ENCODE data around the gene CORO2B.

Gene CORO2B

GRCh38 chr15:68606375-68606774 lies 27.6 kb downstream of the CORO2B start:
- no peaks in the 10 kb centered on the region for H3K36me3 ChIP-seq (ENCODE audit: insufficient read depth, low read length)
- H3K27ac ChIP-seq (ENCODE audit: low read depth, low read length) = no peak overlapping the region
- H3K9ac ChIP-seq (ENCODE audit: low read length) = no peak overlapping the region
- no peaks in the 10 kb centered on the region for H3K27me3 ChIP-seq (ENCODE audit: control insufficient read depth in 1 of 2, insufficient read depth in 2 of 2, low read length in 2 of 2)
- no peaks in the 10 kb centered on the region for H3K9me3 ChIP-seq (ENCODE audit: low read length)
- peaks cover 30% of the 10 kb centered on the region for H3K4me1 ChIP-seq (ENCODE audit: insufficient read depth, low read length)
- H3K4me3 ChIP-seq (ENCODE audit: low read depth in 1 of 2, low read length in 2 of 2) = no peak overlapping the region

GRCh38 chr15:68608206-68608843 lies 29.5 kb downstream of the CORO2B start:
- Histone ChIP-seq H3K9ac (ENCODE audit: low read length) (no peak overlapping the region), H3K36me3 (ENCODE audit: insufficient read depth, low read length) (no peaks in the 10 kb centered on the region), H3K4me3 (ENCODE audit: low read depth in 1 of 2, low read length in 2 of 2) (no peak overlapping the region), H3K27me3 (ENCODE audit: control insufficient read depth in 1 of 2, insufficient read depth in 2 of 2, low read length in 2 of 2) (no peaks in the 10 kb centered on the region), H3K9me3 (ENCODE audit: low read length) (no peaks in the 10 kb centered on the region), H3K27ac (ENCODE audit: low read depth, low read length) (no peak overlapping the region), H3K4me1 (ENCODE audit: insufficient read depth, low read length) (peaks cover 30% of the 10 kb centered on the region)

GRCh38 chr15:68608844-68609232 lies 30.0 kb downstream of the CORO2B start:
- Histone ChIP-seq H3K36me3 (ENCODE audit: insufficient read depth, low read length) (no peaks in the 10 kb centered on the region), H3K4me3 (ENCODE audit: low read depth in 1 of 2, low read length in 2 of 2) (no peak overlapping the region), H3K9me3 (ENCODE audit: low read length) (no peaks in the 10 kb centered on the region), H3K4me1 (ENCODE audit: insufficient read depth, low read length) (peaks cover 30% of the 10 kb centered on the region), H3K27me3 (ENCODE audit: control insufficient read depth in 1 of 2, insufficient read depth in 2 of 2, low read length in 2 of 2) (no peaks in the 10 kb centered on the region), H3K9ac (ENCODE audit: low read length) (no peak overlapping the region), H3K27ac (ENCODE audit: low read depth, low read length) (no peak overlapping the region)

DNA sequence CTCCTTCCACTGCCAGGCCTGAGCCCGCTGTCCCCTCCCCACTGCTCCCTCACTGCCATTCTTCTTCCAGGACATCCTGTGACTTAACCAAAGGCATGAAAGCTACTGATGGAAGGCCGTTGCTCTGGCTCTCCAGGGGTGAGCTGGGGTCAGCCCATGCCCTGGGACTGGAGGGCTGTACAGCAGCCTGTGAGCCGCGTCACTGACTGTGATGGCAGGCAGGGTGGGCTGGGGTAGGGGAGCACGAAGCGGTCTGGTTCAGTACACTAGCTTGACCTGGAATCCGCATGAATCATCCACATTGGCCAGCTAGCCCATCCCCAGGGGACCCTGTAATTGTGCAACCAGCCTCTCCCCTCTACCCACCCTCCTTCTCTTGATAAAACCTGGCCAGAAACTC lies 30.8 kb downstream of the CORO2B start:
- no peak overlapping the region for H3K4me3 ChIP-seq (ENCODE audit: low read depth in 1 of 2, low read length in 2 of 2)
- H3K9me3 ChIP-seq (ENCODE audit: low read length) = no peaks in the 10 kb centered on the region
- no peaks in the 10 kb centered on the region for H3K27me3 ChIP-seq (ENCODE audit: control insufficient read depth in 1 of 2, insufficient read depth in 2 of 2, low read length in 2 of 2)
- no peaks in the 10 kb centered on the region for H3K36me3 ChIP-seq (ENCODE audit: insufficient read depth, low read length)
- H3K27ac ChIP-seq (ENCODE audit: low read depth, low read length) = no peak overlapping the region
- H3K4me1 ChIP-seq (ENCODE audit: insufficient read depth, low read length) = peaks cover 30% of the 10 kb centered on the region
- H3K9ac ChIP-seq (ENCODE audit: low read length) = no peak overlapping the region

- no peaks in the 10 kb centered on the region for H3K27me3 ChIP-seq (ENCODE audit: control insufficient read depth in 1 of 2, insufficient read depth in 2 of 2, low read length in 2 of 2)
- H3K27ac ChIP-seq (ENCODE audit: low read depth, low read length) = no peak overlapping the region
- H3K9me3 ChIP-seq (ENCODE audit: low read length) = no peaks in the 10 kb centered on the region
- H3K4me3 ChIP-seq (ENCODE audit: low read depth in 1 of 2, low read length in 2 of 2) = no peak overlapping the region
- peaks cover 29% of the 10 kb centered on the region for H3K4me1 ChIP-seq (ENCODE audit: insufficient read depth, low read length)
- no peaks in the 10 kb centered on the region for H3K36me3 ChIP-seq (ENCODE audit: insufficient read depth, low read length)
- H3K9ac ChIP-seq (ENCODE audit: low read length) = no peak overlapping the region
Observed at GRCh38 chr15:68610825-68611224, 32.0 kb downstream of the CORO2B start.

DNA sequence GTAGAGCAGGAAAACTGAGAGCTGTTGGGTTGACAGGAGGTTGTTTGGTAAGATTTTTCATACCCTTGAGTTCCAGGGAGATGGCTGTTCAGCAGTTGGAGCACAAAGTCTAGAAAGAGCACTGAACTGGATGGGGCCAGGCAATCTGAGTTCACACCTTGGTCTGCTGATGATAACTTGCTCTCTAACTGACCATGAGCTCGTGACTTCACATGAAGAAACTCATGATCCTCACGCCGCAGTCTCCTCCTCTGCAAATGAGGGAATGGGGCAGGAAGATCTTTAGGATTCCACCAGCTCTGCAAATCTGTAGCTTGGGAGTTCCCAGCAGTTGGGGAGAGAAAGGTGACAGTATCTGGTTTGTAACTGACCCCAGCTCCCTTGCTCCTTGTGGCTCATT lies 33.7 kb downstream of the CORO2B start:
- H3K9ac ChIP-seq (ENCODE audit: low read length) = no peak overlapping the region
- H3K27ac ChIP-seq (ENCODE audit: low read depth, low read length) = no peak overlapping the region
- peaks cover 24% of the 10 kb centered on the region for H3K4me1 ChIP-seq (ENCODE audit: insufficient read depth, low read length)
- no peaks in the 10 kb centered on the region for H3K9me3 ChIP-seq (ENCODE audit: low read length)
- H3K4me3 ChIP-seq (ENCODE audit: low read depth in 1 of 2, low read length in 2 of 2) = no peak overlapping the region
- H3K36me3 ChIP-seq (ENCODE audit: insufficient read depth, low read length) = no peaks in the 10 kb centered on the region
- no peaks in the 10 kb centered on the region for H3K27me3 ChIP-seq (ENCODE audit: control insufficient read depth in 1 of 2, insufficient read depth in 2 of 2, low read length in 2 of 2)

DNA sequence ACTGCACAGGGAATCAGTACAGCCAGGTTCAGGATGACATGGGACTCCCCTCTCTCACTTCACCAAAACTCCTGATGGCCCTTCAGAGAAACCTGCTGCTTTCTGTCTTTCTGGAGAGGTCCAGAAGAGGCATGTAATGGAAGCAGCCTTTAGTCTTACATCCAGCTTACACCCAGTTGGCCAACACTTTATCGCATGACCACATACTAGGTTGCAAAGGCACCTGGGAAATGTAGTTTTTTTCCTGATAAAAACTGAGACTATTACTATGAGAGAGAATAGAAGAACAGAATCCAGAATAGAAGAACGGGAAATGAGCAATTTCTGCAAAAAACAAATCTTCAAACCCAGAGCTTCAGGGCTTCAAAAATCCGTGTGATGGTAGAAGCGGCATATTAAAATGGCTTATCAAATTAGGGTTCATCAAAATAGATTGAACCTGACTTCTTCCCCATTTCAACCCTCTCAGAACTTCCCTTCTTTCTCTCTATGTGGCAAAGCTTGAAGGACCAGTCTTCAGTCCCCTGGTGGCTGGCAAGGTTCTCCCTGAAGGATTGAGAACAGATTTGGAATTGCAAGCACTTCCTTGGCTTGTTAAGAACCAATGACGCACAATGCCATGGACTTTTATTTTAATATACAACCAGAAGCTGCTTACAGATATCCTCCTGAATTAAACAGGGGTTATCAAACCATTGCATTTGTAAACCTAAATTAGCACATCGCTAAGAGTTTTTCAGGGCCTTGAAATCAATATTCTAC lies 34.4 kb downstream of the CORO2B start:
- no peaks in the 10 kb centered on the region for H3K9me3 ChIP-seq (ENCODE audit: low read length)
- H3K4me3 ChIP-seq (ENCODE audit: low read depth in 1 of 2, low read length in 2 of 2) = no peak overlapping the region
- no peaks in the 10 kb centered on the region for H3K36me3 ChIP-seq (ENCODE audit: insufficient read depth, low read length)
- H3K9ac ChIP-seq (ENCODE audit: low read length) = no peak overlapping the region
- H3K27me3 ChIP-seq (ENCODE audit: control insufficient read depth in 1 of 2, insufficient read depth in 2 of 2, low read length in 2 of 2) = no peaks in the 10 kb centered on the region
- H3K27ac ChIP-seq (ENCODE audit: low read depth, low read length) = no peak overlapping the region
- H3K4me1 ChIP-seq (ENCODE audit: insufficient read depth, low read length) = peaks cover 17% of the 10 kb centered on the region

DNA sequence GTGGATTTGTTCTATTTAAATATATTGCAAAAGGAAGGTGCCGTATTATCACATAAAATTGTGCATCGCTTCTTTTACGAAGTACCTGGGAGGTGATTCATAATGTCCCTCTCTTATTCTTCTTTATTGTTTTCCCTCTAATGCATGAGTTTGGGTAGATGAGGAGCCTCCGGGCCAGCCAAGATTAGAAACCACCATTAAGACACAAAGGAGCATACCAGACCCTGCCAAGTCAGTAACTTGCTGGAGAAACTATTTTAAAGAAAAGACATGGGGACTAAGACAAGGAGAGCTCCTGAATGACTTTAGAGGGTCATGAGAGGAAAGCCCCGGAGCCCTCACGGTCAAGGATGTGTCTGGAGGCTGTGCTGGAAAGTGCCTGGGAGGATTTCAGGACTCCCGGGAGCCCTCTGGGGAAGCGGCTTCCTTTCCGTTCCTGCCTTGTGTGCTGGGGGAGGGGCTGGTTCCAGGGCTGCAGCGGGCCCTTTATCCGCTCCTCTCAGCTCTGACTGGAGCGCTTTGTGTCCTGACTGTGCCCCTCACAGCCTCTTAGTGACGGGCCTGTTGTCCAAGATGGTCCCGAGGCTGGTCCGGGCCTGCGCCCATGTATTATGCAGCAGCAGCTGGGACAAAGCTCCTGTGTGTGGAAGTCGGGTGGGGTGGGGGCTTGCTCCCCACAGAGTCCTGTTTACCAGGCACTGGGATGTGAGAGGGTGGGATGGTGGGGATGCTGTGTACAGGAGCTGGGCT lies 35.7 kb downstream of the CORO2B start:
- Histone ChIP-seq H3K4me1 (ENCODE audit: insufficient read depth, low read length) (peaks cover 5% of the 10 kb centered on the region), H3K27me3 (ENCODE audit: control insufficient read depth in 1 of 2, insufficient read depth in 2 of 2, low read length in 2 of 2) (no peaks in the 10 kb centered on the region), H3K36me3 (ENCODE audit: insufficient read depth, low read length) (no peaks in the 10 kb centered on the region), H3K27ac (ENCODE audit: low read depth, low read length) (no peak overlapping the region), H3K4me3 (ENCODE audit: low read depth in 1 of 2, low read length in 2 of 2) (no peak overlapping the region), H3K9me3 (ENCODE audit: low read length) (no peaks in the 10 kb centered on the region), H3K9ac (ENCODE audit: low read length) (no peak overlapping the region)

DNA sequence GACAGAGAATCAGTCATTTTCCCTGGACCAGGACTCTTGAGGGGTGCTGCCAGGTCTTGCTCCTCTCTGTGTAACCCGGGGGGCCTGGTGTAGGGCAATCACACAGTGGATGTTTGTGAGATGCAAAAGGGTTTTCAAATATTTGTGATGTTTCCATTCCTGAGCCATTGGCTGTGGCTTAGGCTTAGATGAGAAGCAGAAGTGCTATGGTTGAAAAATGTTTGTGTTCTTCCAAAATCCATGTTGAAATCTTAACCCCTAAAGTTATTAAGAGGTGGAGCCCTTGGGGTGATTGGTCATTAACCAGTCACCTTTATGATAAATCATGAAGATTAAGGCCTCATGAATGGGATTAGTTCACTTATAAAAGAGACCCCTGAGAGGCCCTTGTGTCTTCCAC lies 36.5 kb downstream of the CORO2B start:
- Histone ChIP-seq H3K9me3 (ENCODE audit: low read length) (no peaks in the 10 kb centered on the region), H3K36me3 (ENCODE audit: insufficient read depth, low read length) (no peaks in the 10 kb centered on the region), H3K27ac (ENCODE audit: low read depth, low read length) (no peak overlapping the region), H3K4me1 (ENCODE audit: insufficient read depth, low read length) (peaks cover 5% of the 10 kb centered on the region), H3K4me3 (ENCODE audit: low read depth in 1 of 2, low read length in 2 of 2) (no peak overlapping the region), H3K27me3 (ENCODE audit: control insufficient read depth in 1 of 2, insufficient read depth in 2 of 2, low read length in 2 of 2) (no peaks in the 10 kb centered on the region), H3K9ac (ENCODE audit: low read length) (no peak overlapping the region)

GRCh38 chr15:68615811-68616210 lies 37.0 kb downstream of the CORO2B start:
- no peaks in the 10 kb centered on the region for H3K27me3 ChIP-seq (ENCODE audit: control insufficient read depth in 1 of 2, insufficient read depth in 2 of 2, low read length in 2 of 2)
- H3K9ac ChIP-seq (ENCODE audit: low read length) = no peak overlapping the region
- no peak overlapping the region for H3K4me3 ChIP-seq (ENCODE audit: low read depth in 1 of 2, low read length in 2 of 2)
- no peak overlapping the region for H3K27ac ChIP-seq (ENCODE audit: low read depth, low read length)
- H3K4me1 ChIP-seq (ENCODE audit: insufficient read depth, low read length) = peaks cover 5% of the 10 kb centered on the region
- H3K9me3 ChIP-seq (ENCODE audit: low read length) = no peaks in the 10 kb centered on the region
- H3K36me3 ChIP-seq (ENCODE audit: insufficient read depth, low read length) = no peaks in the 10 kb centered on the region

DNA sequence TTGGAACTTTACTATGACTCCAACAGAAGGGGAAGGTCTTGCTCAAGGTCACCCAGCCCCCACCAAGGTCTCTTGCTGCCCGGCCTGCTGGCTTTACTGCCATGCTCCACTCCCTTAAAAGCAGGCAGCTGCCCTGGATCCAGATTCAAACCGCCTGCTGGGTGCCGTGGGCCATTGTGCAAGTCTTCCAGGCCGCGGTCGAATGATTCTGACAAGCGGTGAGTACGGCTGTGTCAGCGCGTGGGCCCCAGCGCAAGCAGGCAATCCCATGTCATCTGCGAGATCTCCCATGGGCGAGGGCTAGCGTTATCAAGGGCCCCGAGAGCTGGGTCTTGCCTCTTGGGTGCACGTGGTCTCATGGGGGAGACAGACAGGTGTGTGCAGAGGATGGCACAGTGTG lies 37.6 kb downstream of the CORO2B start:
- H3K36me3 ChIP-seq (ENCODE audit: insufficient read depth, low read length) = no peaks in the 10 kb centered on the region
- no peaks in the 10 kb centered on the region for H3K27me3 ChIP-seq (ENCODE audit: control insufficient read depth in 1 of 2, insufficient read depth in 2 of 2, low read length in 2 of 2)
- no peak overlapping the region for H3K4me3 ChIP-seq (ENCODE audit: low read depth in 1 of 2, low read length in 2 of 2)
- H3K9ac ChIP-seq (ENCODE audit: low read length) = no peak overlapping the region
- peaks cover 11% of the 10 kb centered on the region for H3K4me1 ChIP-seq (ENCODE audit: insufficient read depth, low read length)
- no peaks in the 10 kb centered on the region for H3K9me3 ChIP-seq (ENCODE audit: low read length)
- H3K27ac ChIP-seq (ENCODE audit: low read depth, low read length) = no peak overlapping the region
